Hepatocyte (in vitro differentiated cells): ENCODE data around the gene TNNI3K. TPM values are rescaled to one million over a fixed set of nuclear protein-coding genes. Genes with fewer than 3 reads are reported as not detected.

Source experiments
- DNase-seq: peaks from one replicate; pipeline ENCODE4 v3.0.0-alpha.2; 2016; ENCODE audit warnings: low spot score
- H2AFZ ChIP-seq: fragments of 200-600 bp; sonication (generic); 2 replicates; pipeline ENCODE4 v1.6.0; 2016; ENCODE audit warnings: antibody characterized with exemption, mild to moderate bottlenecking
- H3K27ac ChIP-seq: fragments of 200-600 bp; sonication (generic); 2 replicates; pipeline ENCODE4 v1.5.1; 2016; ENCODE audit warnings: mild to moderate bottlenecking
- H3K27me3 ChIP-seq: fragments of 200-600 bp; sonication (generic); 2 replicates; pipeline ENCODE4 v1.6.1; 2016
- H3K36me3 ChIP-seq: fragments of 200-600 bp; sonication (generic); replicated peaks from 2 replicates; pipeline ENCODE4 v1.5.1; 2016; ENCODE audit warnings: low read depth; ENCODE audit not compliant: insufficient read depth
- H3K4me1 ChIP-seq: fragments of 200-600 bp; sonication (generic); 2 replicates; pipeline ENCODE4 v1.5.1; 2016; ENCODE audit warnings: mild to moderate bottlenecking, moderate library complexity; ENCODE audit not compliant: insufficient read depth
- H3K4me2 ChIP-seq: fragments of 200-600 bp; sonication (generic); 2 replicates; pipeline ENCODE4 v1.6.0; 2016
- H3K4me3 ChIP-seq: fragments of 200-600 bp; sonication (generic); 2 replicates; pipeline ENCODE4 v1.5.1; 2016; ENCODE audit warnings: mild to moderate bottlenecking
- H3K79me2 ChIP-seq: fragments of 200-600 bp; sonication (generic); 2 replicates; pipeline ENCODE4 v1.6.0; 2017; ENCODE audit warnings: mild to moderate bottlenecking
- H3K9me2 ChIP-seq: fragments of 200-600 bp; sonication (generic); replicated peaks from 2 replicates; pipeline ENCODE4 v1.6.0; 2017; ENCODE audit warnings: mild to moderate bottlenecking; ENCODE audit not compliant: insufficient read depth
- H3K9me3 ChIP-seq: fragments of 200-600 bp; sonication (generic); 2 replicates; pipeline ENCODE4 v1.5.1; 2016; ENCODE audit warnings: low read depth, mild to moderate bottlenecking
- H4K20me1 ChIP-seq: fragments of 200-600 bp; sonication (generic); 2 replicates; pipeline ENCODE4 v1.6.0; 2016; ENCODE audit warnings: mild to moderate bottlenecking; ENCODE audit not compliant: insufficient read depth, poor library complexity, severe bottlenecking
- CTCF ChIP-seq: fragments of 200-600 bp; sonication (generic); IDR thresholded peaks from 2 replicates; pipeline ENCODE4 v1.5.1; 2016; ENCODE audit warnings: antibody characterized with exemption, mild to moderate bottlenecking; ENCODE audit not compliant: poor library complexity
- EZH2 ChIP-seq: fragments of 200-600 bp; sonication (generic); IDR thresholded peaks from 2 replicates; pipeline ENCODE4 v1.6.1; 2016; ENCODE audit warnings: antibody characterized with exemption, mild to moderate bottlenecking, borderline replicate concordance
- EZH2phosphoT487 ChIP-seq: fragments of 200-600 bp; sonication (generic); IDR thresholded peaks from one replicate; pipeline ENCODE4 v1.6.1; 2018; ENCODE audit warnings: antibody characterized with exemption, mild to moderate bottlenecking, low read depth, moderate library complexity; ENCODE audit not compliant: unreplicated experiment, severe bottlenecking
- WGBS: methylation state at CpG from one replicate; pipeline ENCODE4 v1.1.6; 2016; ENCODE audit warnings: low lambda C conversion rate; ENCODE audit errors: missing lambda C conversion rate; 5-methylcytosine and 5-hydroxymethylcytosine counted together
- polyA plus RNA-seq: library from polyadenylated mRNA; unstranded; fragments of >200 nt; fragmentation: Nextera tagmentation; extraction: Ambion mirVana; gene quantifications from 2 replicates; pipeline ENCODE4 v1.2.1, GENCODE V29; 2016
- total RNA-seq: library from RNA; depleted of rRNA; stranded (reverse); fragments of >200 nt; gene quantifications from 2 replicates; pipeline ENCODE4 v1.2.3, GENCODE V29; 2014

The TNNI3K gene
- total and polyA plus RNA-seq, 2 experiments from 2014 or later: not detected

GRCh38 chr1:74517599-74518051 is 282.4 kb downstream of the TNNI3K start:
- 88% methylated on average over 6 of the region's 6 CpGs for WGBS
- Histone ChIP-seq H2AFZ (no peak overlapping the region), H3K27ac (no peak overlapping the region), H3K9me2 (no peaks in the 10 kb centered on the region), H3K4me1 (no peaks in the 10 kb centered on the region), H3K4me2 (no peak overlapping the region), H3K9me3 (no peaks in the 10 kb centered on the region), H3K27me3 (no peaks in the 10 kb centered on the region), H4K20me1 (no peaks in the 10 kb centered on the region), H3K36me3 (no peaks in the 10 kb centered on the region), H3K4me3 (no peak overlapping the region), H3K79me2 (no peaks in the 10 kb centered on the region)
- DNase-seq: no peak
- TF ChIP-seq EZH2phosphoT487: no peak
- no peak for TF ChIP-seq CTCF
- no peak for TF ChIP-seq EZH2

- no peak overlapping the region for H3K4me2 ChIP-seq
- no peak for DNase-seq
- H3K36me3 ChIP-seq: no peaks in the 10 kb centered on the region
- H3K4me1 ChIP-seq: no peaks in the 10 kb centered on the region
- WGBS: 32% methylated on average over 4 of the region's 4 CpGs
- H3K4me3 ChIP-seq: no peak overlapping the region
- no peak overlapping the region for H3K27ac ChIP-seq
- no peaks in the 10 kb centered on the region for H3K9me3 ChIP-seq
- no peak overlapping the region for H2AFZ ChIP-seq
- H3K79me2 ChIP-seq: no peaks in the 10 kb centered on the region
- TF ChIP-seq CTCF (no peak), EZH2phosphoT487 (no peak), EZH2 (no peak)
- no peaks in the 10 kb centered on the region for H4K20me1 ChIP-seq
- no peaks in the 10 kb centered on the region for H3K27me3 ChIP-seq
- H3K9me2 ChIP-seq: no peaks in the 10 kb centered on the region
Observed at GRCh38 chr1:74522148-74522547, 287.0 kb downstream of the TNNI3K start.

- no peak overlapping the region for H3K4me2 ChIP-seq
- H4K20me1 ChIP-seq: no peaks in the 10 kb centered on the region
- H3K4me3 ChIP-seq: no peak overlapping the region
- no peaks in the 10 kb centered on the region for H3K4me1 ChIP-seq
- WGBS: 91% methylated on average over 2 of the region's 2 CpGs
- H3K9me2 ChIP-seq: no peaks in the 10 kb centered on the region
- H3K27ac ChIP-seq: no peak overlapping the region
- H3K36me3 ChIP-seq: no peaks in the 10 kb centered on the region
- no peak for DNase-seq
- no peaks in the 10 kb centered on the region for H3K27me3 ChIP-seq
- no peaks in the 10 kb centered on the region for H3K9me3 ChIP-seq
- no peak for TF ChIP-seq EZH2phosphoT487
- no peak for TF ChIP-seq EZH2
- no peak for TF ChIP-seq CTCF
- no peak overlapping the region for H2AFZ ChIP-seq
- no peaks in the 10 kb centered on the region for H3K79me2 ChIP-seq
Observed at GRCh38 chr1:74523873-74524480, 288.8 kb downstream of the TNNI3K start.
